HG02678 (cell line): ENCODE measurements around the gene TM7SF2.
"Not testable (repeated sequence)": the region's sequence is repeated elsewhere in the genome, so short reads cannot be mapped to it uniquely, and the experiment has no call there.

Experiments used
- ATAC-seq: cut with Tn5 transposase; IDR thresholded peaks from one replicate; pipeline ENCODE4 v1.9.1; 2021; ENCODE audit warnings: mild to moderate bottlenecking, moderate library complexity; ENCODE audit not compliant: unreplicated experiment

Gene TM7SF2

DNA sequence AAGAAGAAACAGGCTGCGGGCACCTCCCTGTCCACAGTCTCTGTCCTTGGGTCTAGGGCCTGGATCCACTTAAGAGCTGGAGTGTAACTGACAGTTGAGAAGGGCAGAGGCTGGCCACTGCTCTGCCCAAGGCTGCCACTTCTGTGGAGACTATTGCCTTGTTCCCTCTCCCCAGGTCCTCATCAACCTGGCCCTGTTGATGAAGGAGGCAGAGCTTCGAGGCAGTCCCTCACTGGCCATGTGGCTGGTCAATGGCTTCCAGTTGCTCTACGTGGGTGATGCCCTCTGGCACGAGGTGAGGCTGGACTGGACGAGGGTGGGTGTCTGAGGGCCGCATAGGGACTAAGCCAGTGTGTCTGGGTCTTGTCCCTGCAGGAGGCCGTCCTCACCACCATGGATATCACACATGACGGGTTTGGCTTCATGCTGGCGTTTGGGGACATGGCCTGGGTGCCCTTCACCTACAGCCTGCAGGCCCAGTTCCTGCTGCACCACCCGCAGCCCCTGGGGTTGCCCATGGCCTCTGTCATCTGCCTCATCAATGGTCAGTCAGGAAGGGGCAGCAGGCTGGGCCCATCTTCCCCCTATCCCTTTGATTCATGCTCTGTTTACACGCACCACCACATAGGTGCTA is 3.0 kb downstream of the TM7SF2 start:
- no peak for ATAC-seq

DNA sequence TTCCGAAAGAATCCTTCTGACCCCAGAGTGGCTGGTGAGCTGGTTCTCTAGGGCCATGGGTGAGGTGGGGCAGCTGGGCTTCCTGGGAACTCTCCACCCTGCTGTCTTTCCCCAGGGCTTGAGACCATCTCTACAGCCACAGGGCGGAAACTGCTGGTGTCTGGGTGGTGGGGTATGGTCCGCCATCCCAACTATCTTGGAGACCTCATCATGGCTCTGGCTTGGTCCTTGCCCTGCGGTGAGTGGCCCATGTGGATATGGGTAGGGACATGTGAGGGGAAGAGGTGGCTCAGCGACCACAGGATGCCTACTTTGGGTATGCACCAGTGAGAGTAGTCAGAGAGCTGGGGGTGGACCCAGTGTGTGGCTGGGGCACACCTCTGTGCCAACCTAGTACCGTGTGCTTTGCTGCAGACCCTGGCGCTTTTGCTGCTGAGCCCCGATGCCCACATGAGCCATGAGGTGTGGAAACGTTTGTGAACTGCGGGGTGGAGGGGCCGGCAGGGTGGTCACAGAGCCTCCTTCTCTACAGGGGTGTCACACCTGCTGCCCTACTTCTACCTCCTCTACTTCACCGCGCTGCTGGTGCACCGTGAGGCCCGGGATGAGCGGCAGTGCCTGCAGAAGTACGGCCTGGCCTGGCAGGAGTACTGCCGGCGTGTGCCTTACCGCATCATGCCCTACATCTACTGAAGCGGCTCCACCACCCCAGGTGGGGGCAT is 3.9 kb downstream of the TM7SF2 start:
- ATAC-seq = no peak

DNA sequence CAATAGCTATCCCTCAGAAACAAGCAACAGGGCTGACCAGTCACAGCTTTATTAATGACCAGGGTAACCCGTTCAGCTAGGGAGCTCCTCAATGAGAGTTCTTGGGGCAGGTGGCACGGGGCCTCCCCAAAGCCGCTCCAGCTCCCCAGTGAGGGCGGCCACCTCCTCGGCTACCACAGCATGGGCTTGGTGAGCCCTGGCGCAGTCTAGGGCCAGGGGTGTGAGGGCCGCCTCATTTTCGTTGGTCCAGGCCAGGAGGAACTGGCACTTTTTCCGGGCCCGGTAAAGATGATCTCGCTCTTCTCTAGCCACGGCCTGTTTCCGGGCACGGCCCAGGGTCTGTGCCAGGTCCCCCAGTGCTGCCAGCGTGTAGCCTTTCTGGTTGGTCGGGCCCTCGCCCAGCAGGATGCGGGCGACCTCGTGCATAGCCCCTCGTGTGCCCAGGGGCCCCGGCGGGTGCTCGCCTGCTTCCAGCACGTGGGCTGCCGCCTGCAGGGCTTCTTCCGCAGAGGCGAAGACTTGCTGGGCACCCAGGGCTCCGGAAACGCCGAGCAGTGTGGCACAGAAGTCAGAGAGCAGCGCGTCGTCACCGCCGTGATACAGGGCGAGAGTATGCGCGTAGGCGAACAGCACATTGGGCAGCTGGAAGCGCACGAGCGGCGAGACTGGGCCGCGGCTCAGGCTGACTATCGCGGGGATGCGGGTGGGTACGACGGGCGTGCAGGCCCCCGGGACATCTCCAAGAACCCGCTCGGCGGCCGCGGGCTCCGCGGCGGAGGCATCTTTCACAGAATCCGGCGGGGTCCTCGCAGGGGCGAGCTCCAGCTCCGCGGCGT is 4.9 kb downstream of the TM7SF2 start:
- no peak for ATAC-seq

GRCh38 chr11:65117206-65118096 is 5.8 kb downstream of the TM7SF2 start, which contains the start of gene ZNHIT2:
TSS of gene ZNHIT2 (minus strand) at chr11:65117701. CDS start at chr11:65117653, 48 bp downstream.
- peak; percentile 64 for ATAC-seq

DNA sequence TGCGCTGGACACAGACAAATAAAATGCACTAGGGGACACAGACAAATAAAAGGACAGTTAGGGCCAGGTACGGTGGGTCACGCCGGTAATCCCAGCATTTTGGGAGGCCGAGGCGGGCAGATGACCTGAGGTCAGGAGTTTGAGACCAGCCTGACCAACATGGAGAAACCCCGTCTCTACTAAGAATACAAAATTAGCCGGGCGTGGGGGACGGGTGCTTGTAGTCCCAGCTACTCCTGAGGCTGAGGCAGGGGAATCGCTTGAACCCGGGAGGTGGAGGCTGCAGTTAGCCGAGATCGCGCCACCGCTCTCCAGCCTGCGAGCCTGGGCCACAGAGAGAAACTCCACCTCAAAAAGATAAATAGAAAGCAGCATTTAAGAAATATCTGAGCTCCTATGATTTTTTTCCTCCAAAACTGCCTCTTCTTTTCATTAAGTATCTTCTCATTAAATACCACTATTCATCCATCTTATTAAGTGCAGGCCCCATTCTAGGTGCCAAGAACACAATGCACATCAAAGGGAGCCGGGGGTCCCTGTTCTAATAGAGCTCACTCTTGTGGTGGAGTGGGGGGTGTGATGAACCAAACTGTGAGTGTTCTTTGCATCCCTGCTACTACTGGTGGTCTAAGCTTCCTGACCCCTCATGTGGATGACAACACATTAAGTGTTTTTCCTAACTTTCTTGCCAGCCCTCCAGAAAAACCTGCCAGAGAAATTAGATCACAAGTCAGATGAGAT is 6.6 kb downstream of the TM7SF2 start:
- ATAC-seq = no peak

- ATAC-seq = not testable (repeated sequence)
Observed at GRCh38 chr11:65118891-65119669, 7.4 kb downstream of the TM7SF2 start.

DNA sequence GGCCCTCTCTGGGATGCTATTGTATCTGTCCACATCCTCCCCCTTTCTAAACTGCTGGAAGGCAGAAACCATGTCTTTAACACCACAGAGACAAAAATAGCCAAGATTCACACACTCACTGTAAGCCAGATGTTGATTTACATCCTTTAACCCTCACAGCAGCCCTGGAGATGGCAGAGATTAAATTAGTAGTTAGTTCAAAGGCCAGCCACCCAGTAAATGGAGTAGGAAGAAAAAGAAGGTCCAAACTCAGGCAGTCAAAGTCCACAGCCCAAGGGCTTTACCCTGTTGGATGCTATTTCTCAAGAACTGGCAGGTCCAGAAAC is 8.0 kb downstream of the TM7SF2 start:
- ATAC-seq = no peak

DNA sequence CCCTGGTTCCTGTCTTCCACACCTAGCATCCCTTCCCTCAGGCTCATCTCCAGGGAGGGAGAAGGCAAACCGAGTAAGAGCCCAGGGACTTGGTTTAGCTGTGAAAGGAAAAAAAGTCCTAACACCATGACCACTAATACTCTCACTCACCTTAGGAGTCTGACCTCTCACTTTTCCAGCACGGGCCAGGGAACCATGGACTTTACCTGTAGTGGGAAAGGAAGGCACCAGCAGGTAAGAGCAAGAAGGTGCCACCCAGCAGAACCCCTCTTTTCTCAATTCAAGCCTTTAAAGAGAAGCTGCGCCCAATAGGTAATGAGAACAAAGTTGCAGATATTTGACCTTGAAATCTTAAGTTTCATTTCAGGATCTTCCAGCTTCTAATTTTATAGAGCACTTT is 9.2 kb downstream of the TM7SF2 start:
- ATAC-seq = no peak

- ATAC-seq = no peak
Observed at GRCh38 chr11:65121447-65121864, 9.8 kb downstream of the TM7SF2 start.

- ATAC-seq = peak; percentile 72
Observed at GRCh38 chr11:65121865-65122696, 10.4 kb downstream of the TM7SF2 start, which contains the start of the genes FAU and MRPL49. TSS of gene FAU (minus strand) at chr11:65122134. CDS start at chr11:65121813, 321 bp downstream. TSS of gene MRPL49 (plus strand) at chr11:65122321. CDS start at chr11:65122347, 26 bp downstream.

GRCh38 chr11:65124480-65125196 is 13.0 kb downstream of the TM7SF2 start:
- ATAC-seq = no peak

GRCh38 chr11:65125197-65126056 is 13.8 kb downstream of the TM7SF2 start:
- no peak for ATAC-seq

- ATAC-seq = no peak
Observed at GRCh38 chr11:65126624-65127274, 15.1 kb downstream of the TM7SF2 start.

- ATAC-seq = no peak
Observed at GRCh38 chr11:65127473-65128181, 16.0 kb downstream of the TM7SF2 start.
